DND-41 (cell line): Measurements from ENCODE around the gene HDAC11.

Experiments used
- EZH2 ChIP-seq: IDR thresholded peaks from 3 replicates; pipeline ENCODE4 v1.6.1; 2012; ENCODE audit warnings: borderline replicate concordance, low read depth, mild to moderate bottlenecking, moderate library complexity, low read length, inconsistent platforms; ENCODE audit not compliant: severe bottlenecking
- TF ChIP-seq, protein P1 (sequence below): IDR thresholded peaks from 2 replicates; pipeline ENCODE4 v1.5.1; 2012; ENCODE audit warnings: borderline replicate concordance, low read length, moderate library complexity, mild to moderate bottlenecking; ENCODE audit not compliant: poor library complexity, severe bottlenecking; ENCODE audit errors: extremely low read depth

DNA sequence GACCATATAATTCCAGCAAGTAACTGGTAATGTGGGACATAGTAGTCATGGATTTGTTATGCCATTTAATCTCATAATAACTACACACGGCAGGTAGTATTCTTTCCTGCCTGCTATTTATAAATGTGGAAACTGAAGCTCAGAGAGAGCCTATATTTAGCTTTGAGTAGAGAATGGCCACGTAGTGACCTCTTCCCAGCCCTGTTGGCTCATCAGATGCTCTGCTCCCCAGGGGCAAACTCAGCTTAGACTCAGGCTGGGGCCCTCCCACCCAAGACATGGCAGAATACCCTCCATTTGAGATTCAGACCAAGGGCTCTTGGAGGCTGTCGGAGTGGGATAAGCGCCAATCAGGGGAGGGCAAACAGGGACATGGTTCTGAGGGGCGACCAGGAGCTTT, 17.3 kb upstream of the HDAC11 start:
- TF ChIP-seq, protein P1, sequence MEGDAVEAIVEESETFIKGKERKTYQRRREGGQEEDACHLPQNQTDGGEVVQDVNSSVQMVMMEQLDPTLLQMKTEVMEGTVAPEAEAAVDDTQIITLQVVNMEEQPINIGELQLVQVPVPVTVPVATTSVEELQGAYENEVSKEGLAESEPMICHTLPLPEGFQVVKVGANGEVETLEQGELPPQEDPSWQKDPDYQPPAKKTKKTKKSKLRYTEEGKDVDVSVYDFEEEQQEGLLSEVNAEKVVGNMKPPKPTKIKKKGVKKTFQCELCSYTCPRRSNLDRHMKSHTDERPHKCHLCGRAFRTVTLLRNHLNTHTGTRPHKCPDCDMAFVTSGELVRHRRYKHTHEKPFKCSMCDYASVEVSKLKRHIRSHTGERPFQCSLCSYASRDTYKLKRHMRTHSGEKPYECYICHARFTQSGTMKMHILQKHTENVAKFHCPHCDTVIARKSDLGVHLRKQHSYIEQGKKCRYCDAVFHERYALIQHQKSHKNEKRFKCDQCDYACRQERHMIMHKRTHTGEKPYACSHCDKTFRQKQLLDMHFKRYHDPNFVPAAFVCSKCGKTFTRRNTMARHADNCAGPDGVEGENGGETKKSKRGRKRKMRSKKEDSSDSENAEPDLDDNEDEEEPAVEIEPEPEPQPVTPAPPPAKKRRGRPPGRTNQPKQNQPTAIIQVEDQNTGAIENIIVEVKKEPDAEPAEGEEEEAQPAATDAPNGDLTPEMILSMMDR, result no peak
- TF ChIP-seq EZH2, result no peak
